SH-SY5Y (cell line): ENCODE results near the gene AKAP7.

Experiments
- GATA2 ChIP-seq: IDR thresholded peaks from 2 replicates; pipeline ENCODE4 v1.6.1; 2011; ENCODE audit warnings: mild to moderate bottlenecking, low read depth, low read length
- GATA3 ChIP-seq: IDR thresholded peaks from 2 replicates; pipeline ENCODE4 v1.6.1; 2011; ENCODE audit warnings: low read depth, mild to moderate bottlenecking, low read length, moderate library complexity

AKAP7 gene

DNA sequence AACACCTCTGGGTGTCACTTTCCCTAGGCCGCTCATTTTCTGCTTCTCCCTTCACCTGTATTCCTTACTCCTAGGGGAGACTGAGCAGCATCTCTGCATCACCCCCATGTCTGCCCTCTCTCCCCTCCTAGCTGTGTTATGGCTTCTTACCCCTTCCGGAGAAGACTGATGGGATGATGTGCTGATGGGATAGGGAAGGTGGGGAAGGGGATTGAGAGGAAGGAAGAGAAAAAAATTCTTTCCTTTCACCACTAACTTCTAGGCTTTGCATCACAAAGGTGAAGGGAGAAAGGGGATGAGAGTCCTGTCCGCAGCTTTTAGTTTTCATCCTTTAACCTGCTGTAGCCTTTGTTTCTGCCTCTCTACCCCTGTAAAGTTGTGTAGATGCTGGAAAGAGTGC lies 26.7 kb downstream of the AKAP7 start:
- TF ChIP-seq GATA3 (no peak), GATA2 (no peak)

DNA sequence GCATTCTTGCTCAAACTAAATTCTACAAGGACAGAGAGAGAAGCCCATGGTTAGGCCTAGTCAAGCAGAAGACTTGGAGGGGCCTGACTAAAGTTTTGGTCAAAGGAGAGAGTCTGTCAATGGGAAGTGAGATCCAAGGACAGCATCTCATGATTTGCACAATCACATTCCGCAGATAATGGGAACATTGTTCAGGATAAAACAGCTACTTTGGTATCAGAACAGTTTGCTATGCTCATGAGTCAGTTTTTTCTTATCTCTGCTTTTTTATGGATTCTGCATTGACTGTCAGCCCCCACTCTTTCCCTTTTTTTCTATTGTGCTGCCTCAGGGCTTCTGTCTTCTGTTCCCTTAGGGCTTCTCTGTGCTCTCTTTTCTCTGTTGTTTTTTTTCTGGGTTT lies 28.6 kb downstream of the AKAP7 start:
- TF ChIP-seq GATA2 (no peak), GATA3 (no peak)

- TF ChIP-seq GATA3 (no peak), GATA2 (no peak)
Measured at GRCh38 chr6:131164506-131164905, 29.2 kb downstream of the AKAP7 start.

GRCh38 chr6:131167773-131168172 lies 32.5 kb downstream of the AKAP7 start:
- TF ChIP-seq GATA3 (no peak), GATA2 (no peak)

DNA sequence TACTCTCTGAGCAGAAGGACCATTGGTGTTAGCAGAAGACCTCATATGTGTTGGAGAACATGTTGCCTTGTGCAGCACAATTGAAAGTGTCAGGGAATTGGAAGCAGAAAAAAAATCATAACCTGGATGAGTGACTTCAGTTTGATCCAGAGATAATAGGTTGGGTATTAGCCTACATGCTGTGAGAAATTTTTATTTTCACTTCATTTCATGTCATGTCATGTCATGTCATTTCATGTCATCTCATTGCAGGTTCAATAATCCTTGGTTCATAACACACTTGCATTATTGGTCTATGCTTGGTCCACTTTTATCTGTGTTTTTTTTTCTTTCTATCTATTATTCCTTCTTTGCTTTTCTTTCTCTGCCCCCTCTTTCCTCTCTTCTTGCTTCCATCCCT lies 34.3 kb downstream of the AKAP7 start:
- no peak for TF ChIP-seq GATA2
- no peak for TF ChIP-seq GATA3

DNA sequence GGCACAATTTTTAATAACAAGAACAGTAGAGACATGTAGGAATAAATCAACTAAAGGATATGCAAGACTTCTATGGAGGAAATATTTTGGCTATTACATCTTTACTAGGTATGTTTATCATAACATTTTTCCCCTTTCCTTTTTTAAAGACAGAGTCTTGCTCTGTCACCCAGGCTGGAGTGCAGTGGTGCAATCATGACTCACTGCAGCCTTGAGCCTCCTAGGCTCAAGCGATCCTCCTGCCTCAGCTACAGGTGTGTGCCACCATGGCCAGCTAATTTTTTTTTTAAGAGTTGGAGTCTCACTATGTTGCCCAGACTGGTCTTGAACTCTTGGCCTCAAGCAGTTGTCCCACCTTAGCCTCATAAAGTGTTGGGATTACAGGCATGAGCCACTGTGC lies 37.0 kb downstream of the AKAP7 start:
- TF ChIP-seq GATA3 (no peak), GATA2 (no peak)

DNA sequence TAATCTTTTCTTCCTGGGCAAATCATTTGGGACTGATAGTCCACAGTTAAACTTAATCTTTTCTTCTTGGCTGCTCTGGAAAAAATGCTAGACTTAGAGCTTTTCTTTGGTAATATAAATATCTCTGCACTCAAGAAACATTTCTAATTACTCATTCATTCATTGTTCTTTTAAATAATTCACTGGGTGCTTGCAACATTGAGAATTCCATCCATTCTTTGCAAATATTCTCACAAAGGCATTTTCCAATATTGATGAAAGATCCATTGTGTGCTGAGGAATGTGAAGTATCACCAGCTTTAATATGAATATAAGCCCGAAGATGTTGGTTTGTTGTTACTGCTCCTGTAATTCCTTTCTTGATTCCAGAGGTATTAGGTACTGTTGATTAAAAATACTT lies 38.4 kb downstream of the AKAP7 start:
- TF ChIP-seq GATA3 (no peak), GATA2 (no peak)

DNA sequence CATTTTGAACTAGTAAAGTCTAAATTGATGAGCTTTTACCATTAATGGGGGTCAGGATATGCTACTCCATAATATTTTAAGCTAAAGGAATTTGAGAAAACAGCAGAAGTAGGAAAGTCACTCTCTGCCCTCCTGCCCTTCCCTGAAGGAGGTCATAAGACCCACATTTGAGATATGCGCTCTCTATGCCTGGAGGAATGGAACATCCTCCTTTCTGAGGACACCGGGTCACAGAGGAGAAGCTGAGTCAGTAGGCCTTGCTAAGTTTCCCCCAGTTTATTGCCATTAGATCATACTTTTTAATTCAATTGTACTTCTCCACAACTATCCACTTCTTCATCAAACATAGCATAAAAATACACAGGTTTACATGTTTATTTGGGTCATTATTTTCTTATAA lies 40.3 kb downstream of the AKAP7 start:
- no peak for TF ChIP-seq GATA2
- TF ChIP-seq GATA3: no peak

- TF ChIP-seq GATA2: no peak
- no peak for TF ChIP-seq GATA3
Measured at GRCh38 chr6:131177996-131178395, 42.7 kb downstream of the AKAP7 start.

DNA sequence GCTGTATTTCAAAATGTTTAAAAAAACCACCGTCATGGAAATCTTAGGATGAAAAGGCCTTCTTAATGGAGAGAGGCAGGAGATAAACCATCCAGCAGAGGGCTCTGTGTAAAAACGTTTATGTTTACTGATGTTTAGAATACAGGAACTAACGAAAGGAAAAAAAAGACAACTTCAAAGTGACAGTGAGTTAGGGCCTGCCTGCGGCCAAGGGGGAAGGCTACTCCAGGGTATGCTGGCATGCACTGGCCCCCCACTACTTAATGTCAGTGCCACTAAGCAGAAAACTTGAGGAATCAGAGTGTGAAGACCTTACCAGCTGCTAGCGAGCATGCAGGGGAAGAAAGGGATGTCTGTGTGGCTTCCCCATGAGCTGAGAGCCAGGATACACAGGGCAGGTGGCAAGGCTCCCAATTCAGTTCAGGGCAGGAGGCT lies 47.7 kb downstream of the AKAP7 start:
- TF ChIP-seq GATA3 (no peak), GATA2 (no peak)

DNA sequence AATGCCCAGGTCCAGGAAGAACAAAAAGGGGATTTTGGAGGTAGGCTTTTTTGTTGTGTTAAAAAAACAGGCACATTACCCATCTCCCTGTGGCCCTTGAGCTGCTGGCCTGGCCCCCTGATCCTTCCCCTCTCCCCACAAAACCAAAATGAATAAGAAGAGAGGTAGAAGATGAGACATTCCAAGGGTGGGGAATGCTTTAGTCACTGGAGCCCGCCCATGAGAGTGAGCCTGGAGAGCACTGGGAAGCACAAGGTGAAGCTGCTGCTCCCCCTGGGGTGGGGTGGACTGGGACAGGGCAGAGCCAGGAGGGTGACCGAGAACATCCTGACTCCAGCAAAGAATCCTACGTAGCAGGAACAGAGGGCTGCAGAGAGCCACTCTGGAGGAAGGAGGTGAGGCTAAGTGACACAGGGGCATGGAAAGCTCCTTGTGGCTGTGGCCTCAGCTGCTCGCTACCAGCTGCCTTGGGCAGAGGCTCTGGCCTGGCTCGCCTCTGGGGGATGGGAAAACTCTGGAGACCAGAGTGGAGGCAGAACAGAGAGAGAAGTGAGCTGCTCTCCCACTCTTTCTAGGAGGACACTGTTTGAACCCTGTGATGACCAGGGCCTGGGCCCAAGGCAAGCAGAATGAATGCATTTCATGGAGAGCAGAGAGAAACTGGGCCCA lies 48.3 kb downstream of the AKAP7 start:
- TF ChIP-seq GATA2 (no peak), GATA3 (no peak)

DNA sequence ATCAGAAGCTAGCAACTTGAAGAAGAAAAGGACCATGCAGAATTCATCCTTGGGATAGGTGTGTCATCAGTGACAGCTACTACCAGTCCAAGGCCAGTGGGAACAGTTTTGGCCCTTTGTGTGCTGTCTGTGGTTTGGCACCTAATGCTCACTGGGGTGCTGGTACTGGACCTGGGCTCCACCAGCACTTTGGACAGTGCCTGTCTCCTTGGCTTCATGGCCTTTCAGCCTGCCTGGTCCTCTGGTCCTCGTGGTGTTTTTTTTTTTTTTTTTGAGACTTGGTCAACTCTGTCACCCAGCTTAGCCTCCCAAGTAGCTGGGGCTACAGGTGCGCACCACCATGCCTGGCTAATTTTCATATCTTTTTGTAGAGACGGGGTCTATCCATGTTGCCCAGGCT lies 56.3 kb downstream of the AKAP7 start:
- TF ChIP-seq GATA3 (no peak), GATA2 (no peak)

DNA sequence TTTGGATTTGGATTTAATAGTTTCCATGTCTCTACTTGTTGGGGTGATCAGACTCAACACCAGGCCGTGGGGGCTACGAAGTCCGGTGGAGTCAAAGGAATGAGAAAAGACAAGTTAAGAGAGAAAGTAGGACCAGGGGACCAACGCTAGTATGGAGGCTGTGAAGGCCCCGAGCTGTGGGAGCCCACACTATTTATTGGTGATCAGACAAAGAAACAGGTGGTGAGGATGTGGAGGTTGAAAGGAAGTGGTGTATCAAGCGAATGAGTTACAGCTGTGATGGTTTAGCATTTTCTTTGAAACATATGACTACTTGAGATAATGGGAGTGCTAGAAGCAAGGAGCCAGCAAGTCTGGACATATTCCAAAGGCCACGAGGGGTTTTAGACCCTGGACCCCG lies 62.4 kb downstream of the AKAP7 start:
- TF ChIP-seq GATA3: no peak
- TF ChIP-seq GATA2: no peak

GRCh38 chr6:131199568-131200272 lies 64.5 kb downstream of the AKAP7 start:
- no peak for TF ChIP-seq GATA2
- no peak for TF ChIP-seq GATA3

DNA sequence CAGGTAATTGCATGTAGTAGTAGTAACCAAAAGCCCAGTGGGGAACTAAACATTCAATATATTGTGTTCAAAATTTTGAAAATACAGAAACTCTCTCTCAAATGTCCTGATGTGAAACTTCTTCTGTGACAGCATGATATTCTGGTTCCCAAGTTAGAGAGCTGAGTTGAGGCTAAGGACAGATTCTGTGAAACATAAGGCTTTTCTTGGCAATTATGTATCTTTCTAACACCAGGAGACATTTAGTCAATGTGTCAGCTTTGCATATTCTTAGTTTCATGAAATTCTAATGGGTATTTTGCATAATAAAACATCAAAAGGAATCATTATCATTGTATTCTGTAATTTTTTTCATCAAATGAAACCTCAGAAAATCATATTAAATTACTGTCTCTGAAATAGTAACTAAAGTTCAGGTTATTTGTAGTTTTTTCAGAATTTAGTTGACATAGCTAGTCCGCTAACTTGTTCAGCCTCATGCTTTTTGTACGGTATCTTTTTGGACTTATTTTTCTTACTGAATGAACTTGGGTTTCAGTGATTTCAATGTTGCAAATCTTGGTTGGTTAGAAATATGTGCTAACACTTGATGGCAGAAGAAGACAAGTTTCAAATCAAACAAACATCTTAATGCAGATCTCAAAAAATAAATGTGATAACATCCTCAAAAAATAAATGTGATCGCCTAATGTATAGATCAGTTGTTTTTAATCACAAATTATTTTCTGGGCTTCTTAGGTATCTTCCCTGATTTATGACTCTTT lies 70.4 kb downstream of the AKAP7 start:
- TF ChIP-seq GATA3: no peak
- no peak for TF ChIP-seq GATA2
